Astrocyte of the cerebellum (primary cell): Measurements from ENCODE around the gene RFX1.

Experiments used
- DNase-seq: peaks from one replicate; pipeline ENCODE4 v3.0.0-alpha.2; 2011; ENCODE audit warnings: low read depth
- H3K4me3 ChIP-seq: 2 replicates; pipeline ENCODE4 v1.5.1; 2011; ENCODE audit warnings: mild to moderate bottlenecking, low read depth, low read length, moderate library complexity
- in situ Hi-C: cut with HindIII; loops from 2 replicates; pipeline ENCODE4 v1.10.0; 2017; ENCODE audit warnings: low sequenced_read_pairs
- TF ChIP-seq, protein P1 (sequence below): IDR thresholded peaks from 2 replicates; pipeline ENCODE4 v1.5.1; 2012; ENCODE audit warnings: low read length, low read depth, moderate library complexity, mild to moderate bottlenecking; ENCODE audit errors: missing control alignments

The RFX1 gene

DNA sequence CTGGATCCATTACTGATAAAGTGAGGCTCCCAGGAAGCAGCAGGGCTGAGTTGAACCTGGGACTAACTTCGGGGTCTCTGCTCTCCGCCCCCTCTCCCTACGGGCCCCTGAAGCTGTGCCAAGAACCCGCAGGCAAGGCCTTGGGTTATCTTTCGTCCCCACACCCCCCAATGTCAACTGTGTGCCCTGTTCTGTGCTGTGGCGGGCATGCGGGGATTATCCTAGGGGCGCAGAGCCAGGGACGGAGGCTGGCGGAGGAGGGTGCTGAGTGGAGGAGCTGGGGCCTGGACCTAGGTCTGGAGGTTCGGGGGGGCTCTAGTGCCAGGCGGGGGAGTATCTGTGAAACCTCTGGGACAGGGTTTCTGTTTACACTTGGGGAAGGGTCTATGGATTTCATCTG is 26.4 kb downstream of the RFX1 start:
- in situ Hi-C loops = no loop called here
- no peak for DNase-seq
- H3K4me3 ChIP-seq = no peak overlapping the region
- TF ChIP-seq, protein P1, sequence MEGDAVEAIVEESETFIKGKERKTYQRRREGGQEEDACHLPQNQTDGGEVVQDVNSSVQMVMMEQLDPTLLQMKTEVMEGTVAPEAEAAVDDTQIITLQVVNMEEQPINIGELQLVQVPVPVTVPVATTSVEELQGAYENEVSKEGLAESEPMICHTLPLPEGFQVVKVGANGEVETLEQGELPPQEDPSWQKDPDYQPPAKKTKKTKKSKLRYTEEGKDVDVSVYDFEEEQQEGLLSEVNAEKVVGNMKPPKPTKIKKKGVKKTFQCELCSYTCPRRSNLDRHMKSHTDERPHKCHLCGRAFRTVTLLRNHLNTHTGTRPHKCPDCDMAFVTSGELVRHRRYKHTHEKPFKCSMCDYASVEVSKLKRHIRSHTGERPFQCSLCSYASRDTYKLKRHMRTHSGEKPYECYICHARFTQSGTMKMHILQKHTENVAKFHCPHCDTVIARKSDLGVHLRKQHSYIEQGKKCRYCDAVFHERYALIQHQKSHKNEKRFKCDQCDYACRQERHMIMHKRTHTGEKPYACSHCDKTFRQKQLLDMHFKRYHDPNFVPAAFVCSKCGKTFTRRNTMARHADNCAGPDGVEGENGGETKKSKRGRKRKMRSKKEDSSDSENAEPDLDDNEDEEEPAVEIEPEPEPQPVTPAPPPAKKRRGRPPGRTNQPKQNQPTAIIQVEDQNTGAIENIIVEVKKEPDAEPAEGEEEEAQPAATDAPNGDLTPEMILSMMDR = no peak

DNA sequence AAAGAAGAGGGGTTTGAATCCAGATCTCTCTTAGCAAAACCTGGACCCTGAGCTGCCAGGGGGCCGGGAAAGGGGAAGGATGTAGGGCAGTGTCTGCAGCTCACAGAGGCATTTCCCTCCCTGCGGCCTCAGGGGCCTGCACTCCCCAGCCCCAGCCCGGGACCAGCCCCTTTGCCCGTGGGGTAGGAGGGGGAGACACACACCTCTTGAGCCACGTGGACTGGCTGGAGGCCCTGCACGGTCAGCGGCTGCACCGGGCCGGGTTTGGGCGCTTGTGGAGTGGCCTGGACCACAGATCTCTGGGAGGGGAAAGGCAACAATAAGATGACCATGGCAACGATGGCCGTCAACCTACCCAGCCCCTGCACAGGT is 26.9 kb downstream of the RFX1 start:
- no peak overlapping the region for H3K4me3 ChIP-seq
- DNase-seq = no peak
- TF ChIP-seq, protein P1 = no peak
- in situ Hi-C loops = no loop called here

DNA sequence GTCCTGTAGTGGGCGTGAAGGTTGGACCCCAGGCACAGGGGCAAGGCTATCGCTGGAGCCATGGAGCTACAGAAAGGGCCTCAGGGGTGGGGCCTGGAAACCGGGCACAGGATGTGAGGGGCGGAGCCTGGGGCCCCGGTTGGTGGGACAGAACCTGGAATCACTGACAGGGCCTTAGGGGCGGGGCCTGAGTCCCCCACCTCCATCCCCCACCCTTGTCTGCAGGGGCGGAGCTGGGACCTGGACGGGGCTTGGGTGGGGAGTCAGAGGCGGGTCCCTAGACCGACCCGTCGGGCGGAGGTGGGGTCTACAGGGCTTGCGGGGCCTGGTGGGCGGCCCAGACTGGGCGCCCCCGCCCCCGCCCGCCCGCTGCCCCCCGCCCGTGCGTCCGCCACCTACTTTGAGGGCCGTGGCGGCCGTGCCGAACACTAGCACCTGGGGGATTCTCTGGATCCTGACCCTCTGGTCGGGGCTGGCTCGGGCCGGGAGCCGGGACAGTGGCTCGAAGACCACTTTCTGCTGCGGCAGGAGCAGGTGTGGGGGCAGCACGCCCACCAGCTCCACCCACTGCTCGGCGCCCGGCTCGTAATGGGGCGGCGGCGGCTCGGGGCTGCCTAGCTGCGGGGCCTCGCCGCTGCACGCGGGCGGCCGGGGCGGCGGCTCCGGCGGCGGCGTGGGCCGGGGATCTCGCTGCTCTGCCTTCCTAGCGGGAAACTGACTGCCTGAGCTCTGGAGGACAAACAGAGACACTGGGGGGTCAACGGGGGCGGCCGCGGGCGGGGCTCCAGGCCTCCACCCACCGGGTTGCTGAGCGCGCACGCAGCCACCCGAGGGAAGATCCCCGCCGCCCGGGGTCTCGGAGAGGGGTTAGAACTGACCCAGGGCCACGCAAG is 27.5 kb downstream of the RFX1 start:
- in situ Hi-C loops = no loop called here
- no peak for DNase-seq
- TF ChIP-seq, protein P1 = no peak
- no peak overlapping the region for H3K4me3 ChIP-seq

DNA sequence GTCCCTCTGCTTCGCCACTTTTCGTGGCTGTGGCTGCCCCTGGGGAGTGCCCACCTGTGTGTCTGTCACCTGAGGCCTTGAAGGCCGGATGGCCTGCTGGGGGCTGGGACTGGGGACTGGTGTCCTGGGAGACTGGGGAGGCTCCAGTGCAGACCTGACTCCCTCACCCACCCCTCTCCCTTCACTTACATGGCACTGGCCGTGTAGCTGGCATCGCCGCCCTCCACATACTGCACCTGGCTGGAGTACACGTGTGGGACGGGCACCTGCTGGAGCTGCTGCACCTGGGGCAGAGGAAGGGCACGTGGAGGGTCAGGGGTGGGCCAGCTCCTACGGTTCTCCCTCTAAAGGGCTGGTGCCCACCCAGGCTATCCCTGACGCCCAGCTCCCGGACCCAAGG is 28.3 kb downstream of the RFX1 start:
- TF ChIP-seq, protein P1 = no peak
- no peak for DNase-seq
- in situ Hi-C loops = no loop called here
- H3K4me3 ChIP-seq = no peak overlapping the region

DNA sequence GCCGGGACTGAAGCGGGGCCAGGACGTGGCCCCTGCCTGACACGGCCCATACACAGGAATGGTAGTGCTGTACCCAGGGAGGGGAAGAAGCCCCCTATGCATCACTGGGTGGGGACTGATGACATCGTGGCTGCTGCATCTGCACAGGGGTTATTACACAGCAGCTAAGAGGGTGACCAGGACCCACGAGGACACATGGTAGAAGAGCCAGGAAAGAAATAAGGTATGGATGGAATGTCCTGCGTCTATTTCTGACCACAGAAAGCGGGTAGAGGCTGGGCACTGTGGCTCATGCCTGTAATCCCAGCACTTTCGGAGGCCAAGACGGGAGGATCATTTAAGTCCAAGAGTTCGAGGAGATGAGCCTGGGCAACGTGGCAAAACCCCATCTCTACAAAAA is 29.7 kb downstream of the RFX1 start:
- TF ChIP-seq, protein P1 = no peak
- in situ Hi-C loops = no loop called here
- H3K4me3 ChIP-seq = no peak overlapping the region
- DNase-seq = no peak

DNA sequence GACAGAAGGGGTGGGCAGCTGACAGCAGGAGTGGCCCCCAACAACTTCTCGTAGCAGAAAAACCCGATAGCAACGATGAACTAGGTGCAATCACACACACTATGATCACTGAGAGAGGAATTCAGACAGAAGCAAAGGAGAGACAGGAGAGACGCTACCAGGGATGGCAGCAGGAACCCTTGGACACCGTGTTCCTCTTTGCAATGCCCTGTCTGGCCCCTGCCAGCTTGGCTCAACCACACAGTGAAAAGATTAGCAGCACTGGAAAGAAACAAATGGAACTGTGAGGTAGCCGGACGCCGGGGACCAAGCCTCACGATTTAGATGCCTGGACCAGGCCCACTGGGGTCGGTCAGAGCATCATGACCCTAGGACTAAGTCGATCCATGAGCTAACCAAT is 30.2 kb downstream of the RFX1 start:
- DNase-seq = no peak
- in situ Hi-C loops = no loop called here
- H3K4me3 ChIP-seq = no peak overlapping the region
- TF ChIP-seq, protein P1 = no peak
